HG03095 (cell line): ENCODE results near the gene CNOT1.

Experiments used
- ATAC-seq: cut with Tn5 transposase; IDR thresholded peaks from one replicate; pipeline ENCODE4 v1.9.1; 2021; ENCODE audit warnings: moderate library complexity; ENCODE audit not compliant: unreplicated experiment

Gene CNOT1

DNA sequence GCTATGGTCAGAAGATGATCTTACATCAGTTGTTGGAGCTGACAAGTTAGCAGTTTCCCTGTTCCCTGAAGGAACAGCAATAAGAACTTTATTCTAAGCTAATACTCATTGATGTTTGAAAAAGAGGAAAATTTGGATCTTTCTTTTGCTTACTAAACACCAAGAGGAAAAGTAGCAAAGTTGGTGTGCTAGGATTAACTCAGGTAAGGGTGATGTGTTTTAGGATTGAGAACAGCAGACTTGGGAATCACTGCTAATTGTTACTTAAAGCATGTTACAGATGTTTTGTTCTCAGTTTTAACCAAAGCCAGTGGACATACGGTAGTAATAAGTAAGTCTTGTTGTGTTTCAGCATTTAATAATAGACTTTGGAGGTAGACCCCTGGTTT, 110.7 kb downstream of the CNOT1 start:
- ATAC-seq: no peak

DNA sequence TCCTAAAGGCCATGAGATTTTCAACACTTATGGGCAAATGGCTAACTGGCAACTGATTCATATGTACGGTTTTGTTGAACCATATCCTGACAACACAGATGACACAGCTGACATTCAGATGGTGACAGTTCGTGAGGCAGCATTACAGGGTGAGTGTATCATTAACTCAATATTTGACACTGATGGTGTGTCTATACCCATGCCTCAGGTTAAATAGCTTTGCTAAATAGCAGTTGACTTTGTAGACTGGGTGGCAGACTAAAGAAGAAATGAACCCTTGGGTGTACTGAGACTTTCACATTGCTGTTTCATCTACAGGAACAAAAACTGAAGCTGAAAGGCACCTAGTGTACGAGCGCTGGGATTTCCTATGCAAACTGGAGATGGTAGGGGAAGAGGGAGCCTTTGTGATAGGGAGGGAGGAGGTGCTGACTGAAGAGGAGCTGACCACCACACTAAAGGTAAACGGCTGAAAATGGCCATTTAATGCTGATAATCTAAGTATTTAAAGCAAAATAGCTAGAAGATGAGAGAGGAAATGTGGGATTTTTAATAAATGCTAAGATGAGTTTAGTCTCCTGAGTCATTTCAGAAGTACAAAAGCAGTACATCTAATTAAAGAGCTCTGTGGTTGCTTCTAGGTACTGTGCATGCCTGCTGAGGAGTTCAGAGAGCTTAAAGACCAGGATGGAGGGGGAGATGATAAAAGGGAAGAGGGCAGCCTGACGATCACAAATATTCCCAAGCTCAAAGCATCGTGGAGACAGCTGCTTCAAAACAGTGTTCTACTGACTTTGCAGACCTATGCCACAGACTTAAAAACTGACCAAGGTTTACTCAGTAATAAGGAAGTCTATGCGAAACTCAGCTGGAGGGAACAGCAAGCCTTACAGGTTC, 111.3 kb downstream of the CNOT1 start:
- peak; percentile 39 for ATAC-seq

DNA sequence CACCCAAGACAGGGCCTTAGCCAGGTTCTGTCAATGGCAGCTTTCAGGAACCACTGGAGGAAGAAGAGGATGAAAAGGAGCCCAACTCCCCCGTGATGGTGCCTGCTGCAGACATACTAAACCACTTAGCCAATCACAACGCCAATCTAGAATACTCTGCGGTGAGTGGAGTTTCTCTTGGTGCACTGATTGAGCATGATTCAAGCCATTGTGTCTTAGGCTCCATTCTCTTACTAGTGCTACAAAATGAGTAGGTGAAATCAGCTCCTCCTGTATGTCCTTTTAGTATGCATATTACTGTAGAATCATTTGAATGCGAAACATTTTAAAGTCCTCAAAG, 112.9 kb downstream of the CNOT1 start:
- ATAC-seq: no peak

DNA sequence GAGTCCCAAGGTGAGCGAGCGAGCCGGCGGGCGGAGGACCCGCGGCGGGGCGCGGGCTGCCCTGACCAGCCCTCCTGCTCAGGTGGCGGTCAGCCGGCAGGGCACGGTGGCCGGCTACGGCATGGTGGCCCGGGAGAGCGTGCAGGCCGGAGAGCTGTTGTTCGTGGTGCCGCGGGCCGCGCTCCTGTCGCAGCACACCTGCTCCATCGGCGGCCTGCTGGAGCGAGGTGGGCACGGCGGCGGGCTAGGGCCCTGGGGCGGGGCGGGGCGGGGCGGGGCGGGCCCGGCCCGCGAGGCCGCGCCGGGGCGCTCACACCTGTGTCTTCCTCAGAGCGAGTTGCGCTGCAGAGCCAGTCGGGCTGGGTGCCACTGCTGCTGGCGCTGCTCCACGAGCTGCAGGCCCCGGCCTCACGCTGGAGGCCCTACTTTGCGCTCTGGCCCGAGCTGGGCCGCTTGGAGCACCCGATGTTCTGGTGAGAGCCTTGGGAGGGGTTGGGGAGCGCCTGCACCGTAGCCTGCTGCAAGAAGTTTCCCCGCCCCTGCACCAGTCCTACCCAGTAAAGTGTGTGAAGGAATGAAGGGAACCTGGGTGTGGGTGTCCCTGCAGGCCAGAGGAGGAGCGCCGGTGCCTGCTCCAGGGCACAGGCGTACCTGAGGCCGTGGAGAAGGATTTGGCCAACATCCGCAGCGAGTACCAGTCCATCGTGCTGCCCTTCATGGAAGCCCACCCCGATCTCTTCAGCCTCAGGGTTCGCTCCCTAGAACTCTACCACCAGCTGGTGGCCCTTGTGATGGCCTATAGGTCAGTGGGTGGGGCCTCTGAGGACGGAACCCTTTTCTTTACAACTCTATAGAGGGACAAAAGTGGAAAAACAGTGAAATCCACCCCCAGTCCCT, 113.5 kb downstream of the CNOT1 start:
- peak; percentile 38 for ATAC-seq

DNA sequence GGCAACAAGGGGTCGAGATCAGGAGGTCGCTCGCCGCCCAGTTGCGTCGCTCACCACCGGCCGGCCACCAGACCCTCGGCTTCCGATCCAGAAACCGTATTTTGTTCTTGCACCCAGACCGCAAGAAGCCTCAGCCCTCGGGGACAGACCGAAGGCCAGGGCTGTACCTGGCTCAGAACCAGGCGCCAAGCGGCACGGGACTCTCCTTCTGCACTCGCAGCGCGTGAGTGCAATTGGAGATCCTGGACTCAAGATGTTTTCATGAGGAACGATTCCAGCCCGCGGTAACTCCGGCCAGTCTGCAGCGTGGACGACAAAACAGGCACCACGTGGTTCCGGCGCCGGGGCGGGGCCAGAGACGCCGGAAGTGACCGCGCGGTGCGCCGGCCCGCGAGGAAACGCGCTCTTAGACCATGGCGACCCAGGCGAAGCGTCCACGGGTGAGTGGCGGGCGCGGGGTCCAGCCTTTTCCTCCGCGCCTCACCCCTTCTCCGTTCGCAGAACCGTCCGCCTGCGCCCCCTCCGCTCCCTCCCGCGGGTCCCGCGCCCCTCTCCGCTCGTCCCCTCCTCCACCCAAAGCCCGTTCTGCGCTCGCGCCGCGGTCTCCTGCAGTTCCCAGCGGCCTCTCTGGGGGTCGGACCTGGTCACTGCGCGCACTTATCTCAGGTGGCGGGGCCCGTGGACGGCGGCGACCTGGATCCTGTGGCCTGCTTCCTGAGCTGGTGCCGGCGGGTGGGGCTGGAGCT, 114.3 kb downstream of the CNOT1 start, which contains the start of gene SETD6:
SETD6 (plus strand) TSS at position 393 of the 746 bp plus-strand sequence; CDS start at position 414, 21 bp downstream.
- peak; percentile 72 for ATAC-seq

DNA sequence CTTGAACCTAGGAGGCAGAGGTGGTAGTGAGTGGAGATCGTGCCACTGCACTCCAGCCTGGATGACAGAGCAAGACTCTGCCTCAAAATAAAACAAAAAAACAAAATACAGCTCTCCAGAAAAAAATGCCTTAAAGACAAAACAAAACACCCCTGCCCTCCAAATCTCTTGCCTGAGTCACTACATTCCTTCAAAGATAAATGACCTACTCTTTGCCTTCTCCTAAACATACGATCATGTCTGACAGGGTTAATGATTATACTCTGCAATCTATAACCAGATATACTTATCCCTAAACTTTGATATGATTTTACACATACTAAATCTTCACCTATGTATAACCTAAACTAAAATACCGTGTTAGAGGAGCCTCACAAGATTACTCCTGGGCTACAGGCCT, 115.8 kb downstream of the CNOT1 start:
- ATAC-seq: no peak

DNA sequence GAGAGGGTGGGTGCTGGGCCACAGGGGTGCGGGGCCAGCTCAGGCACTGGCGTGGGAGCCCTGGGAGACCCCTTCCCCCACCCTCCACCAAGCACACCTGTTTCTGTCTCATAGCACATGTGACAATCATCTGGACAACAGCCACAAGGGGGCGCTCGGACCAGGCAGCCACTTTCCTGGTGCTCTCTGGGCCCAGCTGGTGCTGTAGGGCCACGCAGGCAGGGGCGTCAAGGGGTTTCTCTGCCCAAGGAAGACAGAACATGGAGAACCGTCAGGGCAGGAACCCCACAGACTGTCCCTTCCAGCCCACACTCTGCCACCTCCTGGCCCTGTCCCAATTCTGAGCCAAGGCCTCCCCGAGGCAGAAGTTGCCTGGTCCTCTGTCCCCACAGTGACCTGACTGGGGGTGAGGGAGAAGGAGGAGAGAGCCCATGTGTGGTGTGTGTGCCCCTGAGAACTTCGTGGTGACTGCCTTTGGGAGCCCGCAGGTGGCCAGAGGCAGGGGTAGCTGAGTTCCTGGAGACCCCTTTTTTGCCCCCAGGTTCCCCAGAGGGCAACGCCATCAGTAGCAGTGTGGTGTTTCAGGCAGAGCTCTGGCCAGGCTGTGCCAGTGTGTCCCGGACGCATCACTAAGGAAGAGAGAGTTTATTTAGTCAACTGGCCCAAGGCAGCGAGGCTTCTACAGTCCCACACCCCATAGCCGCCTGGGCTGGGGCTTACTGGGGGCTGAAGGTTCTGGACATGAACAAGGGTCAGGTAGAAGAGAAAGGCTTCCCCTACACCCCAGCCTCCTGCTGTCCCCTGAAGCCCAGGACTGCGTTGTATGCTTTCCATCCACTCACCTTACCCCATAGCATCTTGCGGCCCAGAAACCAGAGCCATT, 117.5 kb downstream of the CNOT1 start:
- no peak for ATAC-seq

DNA sequence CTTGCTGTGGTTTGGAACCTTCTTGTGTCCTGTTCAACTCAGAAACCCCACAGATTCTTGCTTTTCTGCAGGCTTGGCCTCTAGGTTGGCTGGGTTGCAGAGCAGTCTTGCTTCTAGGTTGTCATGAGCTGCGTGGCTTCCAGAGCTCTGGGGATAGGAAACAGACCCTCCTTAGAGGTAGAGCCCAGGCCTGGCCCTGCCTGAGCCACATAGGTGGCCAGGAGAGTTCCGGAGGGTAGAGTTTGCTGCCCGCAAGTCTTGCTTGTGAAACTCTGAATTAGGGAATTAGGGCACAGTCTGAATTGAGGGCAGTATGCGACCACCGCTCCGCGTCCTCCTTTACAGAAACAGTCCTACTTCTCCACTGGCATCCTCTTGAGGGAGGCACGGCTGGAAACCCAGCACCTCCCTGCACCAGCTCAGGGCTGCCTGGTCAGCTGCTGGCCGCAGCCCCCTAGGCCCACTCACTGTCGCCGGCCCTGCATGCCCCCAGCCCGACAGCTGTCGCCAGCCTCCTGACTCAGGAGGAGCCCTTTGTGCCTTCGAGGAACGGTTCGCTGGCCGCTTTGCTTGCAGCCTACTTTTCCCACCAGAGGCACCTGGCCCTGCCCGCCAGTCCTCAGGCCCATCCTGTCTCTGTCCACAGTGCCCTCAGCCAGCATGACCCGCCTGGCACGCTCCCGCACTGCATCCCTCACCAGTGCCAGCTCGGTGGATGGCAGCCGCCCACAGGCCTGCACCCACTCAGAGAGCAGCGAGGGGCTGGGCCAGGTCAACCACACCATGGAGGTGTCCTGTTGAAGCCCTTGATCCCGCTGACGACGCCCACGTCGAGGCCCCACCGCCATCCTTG, 118.6 kb downstream of the CNOT1 start:
- ATAC-seq: no peak

DNA sequence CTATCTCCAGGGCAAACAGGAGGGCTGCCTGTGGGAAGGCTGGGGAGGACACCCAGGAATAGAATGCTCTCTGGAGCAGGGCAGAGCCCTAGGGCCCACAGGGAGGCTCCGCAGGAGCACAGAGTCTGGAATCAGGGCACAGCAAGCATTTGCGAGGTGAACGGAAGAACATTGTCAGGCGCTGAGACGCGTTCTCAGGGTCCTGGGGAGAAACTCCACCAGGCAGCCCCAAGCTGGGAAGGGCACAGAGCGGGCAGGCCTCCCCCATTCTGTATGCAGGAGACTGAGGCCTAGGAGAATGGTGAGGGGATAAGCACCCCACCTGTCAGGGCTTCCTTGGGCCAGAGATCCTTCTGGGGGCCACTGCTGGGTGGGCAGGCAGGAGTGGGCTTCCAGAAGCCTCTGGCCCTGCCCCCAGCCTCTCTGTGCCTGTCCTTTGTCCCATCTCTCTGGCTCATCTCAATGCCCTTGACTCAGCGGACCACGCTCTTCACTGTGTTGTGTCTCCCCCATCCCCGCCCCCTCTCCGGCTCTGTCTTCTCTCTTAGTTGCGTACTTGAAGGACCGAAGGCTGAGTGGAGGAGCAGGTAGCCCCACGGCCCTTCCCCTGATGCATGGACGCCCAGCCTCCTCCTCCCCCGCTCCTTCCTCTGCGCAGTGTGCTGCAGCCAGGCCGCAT, 119.4 kb downstream of the CNOT1 start:
- ATAC-seq: no peak

DNA sequence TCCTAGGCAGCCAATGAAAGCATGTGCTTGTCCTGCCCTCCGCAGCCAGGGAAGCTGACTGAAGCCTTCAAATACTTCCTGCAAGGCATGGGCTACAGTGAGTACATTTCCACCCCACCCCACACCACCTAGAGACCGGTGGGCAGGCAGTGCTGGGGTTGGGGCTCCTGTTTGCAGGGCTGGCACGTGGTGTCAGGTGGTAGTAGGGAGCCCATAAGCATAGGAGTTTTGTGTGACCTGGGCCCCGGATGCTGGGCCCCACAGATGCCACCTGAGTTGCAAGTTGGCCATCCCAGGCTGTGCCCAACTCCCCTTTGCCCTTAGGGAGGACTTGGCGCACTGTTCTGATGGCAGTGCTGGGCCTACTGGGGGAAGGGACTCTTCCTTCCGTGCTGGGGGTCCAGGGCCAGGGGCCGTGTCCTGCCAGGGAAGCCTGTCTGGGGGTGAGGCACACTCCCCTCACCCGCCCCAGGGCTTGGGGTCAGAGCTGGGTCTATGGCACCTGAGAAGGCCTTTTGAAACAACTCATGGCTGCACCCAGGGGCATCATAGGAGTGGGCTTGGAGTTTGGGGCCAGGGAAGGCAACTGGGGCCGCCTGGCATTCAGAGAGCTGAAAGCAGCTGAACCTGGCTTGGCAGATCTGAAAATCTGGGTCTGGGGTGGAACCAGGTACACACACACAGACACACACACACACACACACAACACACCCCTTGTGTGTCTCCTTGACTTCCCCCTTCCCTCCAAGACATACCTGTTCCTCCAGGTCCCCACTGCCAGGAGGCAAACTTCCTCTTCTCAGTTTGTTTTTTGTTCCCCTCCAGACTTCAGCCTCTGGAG, 120.2 kb downstream of the CNOT1 start:
- ATAC-seq: no peak

DNA sequence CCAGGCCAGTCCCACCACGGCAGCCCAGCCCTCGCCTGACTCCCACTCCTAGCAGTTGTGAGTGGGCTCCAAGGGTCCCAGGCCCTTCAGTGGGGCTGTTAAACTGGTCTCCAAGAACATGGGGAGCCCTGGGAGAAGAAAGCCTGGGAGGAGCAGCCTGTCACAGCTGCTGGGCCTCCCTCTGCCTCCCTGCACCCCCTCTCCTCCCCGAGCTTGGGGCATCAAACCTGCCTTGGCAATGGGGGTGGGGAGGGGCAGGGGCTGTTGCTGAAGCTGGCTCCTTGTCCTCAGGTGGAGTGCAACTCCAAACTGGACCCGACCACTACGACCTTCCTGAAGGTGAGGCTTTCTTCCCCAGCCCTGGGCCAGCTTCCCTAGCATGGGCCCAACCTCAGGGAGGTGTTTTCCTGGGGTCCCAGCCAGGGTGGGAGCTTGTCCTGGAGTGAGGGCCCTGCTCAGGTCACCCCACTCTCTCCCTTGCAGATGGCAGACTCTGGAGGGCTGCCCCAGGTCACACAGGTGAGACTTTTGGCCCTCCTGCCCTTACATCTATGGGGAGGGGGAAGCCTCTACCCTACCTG, 120.9 kb downstream of the CNOT1 start:
- ATAC-seq: no peak

DNA sequence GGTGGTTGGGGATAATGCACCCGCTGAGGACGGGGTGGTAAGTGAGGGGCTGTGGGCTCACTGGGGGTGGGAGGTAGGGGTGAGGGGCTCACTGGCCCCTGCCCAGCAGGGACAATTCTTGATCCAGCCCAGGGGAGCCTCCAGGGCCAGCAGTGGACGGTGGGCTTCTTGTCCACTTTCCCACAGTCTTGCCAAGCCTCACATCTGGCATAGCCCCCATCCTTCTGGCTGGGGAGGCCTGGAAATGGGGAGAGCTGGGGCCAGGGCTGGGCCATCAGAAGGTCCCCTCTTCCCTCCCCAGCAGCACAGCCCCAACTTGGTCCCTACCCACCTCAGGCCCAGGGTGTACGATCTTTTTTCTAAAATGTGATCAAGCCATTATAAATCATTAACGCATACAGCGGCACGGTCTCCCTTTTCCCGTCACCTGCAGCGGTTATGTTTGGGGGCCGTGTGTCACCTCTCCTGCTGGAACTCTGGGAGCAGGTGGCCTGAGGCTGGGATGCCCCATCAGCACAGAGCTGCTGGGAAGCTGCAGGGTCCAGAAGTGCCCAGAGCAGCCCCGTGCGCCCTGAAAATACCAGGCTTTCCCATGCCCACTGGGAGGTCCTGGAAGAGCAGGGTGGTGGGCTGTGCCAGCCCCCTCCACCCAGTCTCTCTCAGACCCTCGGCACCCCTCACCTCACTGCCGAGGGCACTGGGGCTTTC, 121.5 kb downstream of the CNOT1 start:
- ATAC-seq: no peak

DNA sequence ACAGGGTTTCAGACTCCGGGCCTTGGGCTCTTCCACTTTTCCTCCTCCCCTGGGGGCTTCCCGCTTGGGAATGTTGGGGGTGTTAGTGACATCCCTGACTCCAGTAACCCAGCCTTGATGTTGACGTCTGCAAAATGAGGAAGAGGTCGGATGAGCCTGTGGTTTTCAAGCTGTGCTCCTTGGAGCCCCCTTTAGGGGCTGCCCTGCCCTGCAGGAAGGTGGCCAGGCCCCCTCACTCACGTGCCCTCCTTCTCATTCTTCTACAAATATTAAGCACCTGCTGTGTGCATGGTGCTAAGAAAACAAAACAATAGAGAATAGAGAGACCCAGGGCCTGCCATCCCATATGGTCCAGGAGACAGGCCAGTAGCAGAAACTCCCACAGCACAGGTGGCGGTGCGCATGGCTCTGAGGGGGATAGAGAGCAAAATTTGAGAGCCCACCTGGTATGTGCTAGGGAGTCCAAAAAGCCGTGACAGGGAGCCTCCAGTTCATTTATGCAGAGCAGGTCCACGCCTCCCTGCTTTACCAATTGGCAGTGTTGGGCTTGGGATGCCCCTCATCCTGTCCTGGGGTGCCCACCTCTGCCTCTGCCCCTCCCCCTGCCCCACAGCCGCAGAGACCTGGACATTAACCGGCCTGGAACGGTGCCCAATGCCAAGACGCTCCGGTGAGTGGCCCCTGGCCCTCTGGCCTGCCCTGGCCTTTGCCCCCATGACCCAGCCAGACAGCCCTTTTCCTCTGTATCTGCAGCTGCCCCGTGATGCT, 122.2 kb downstream of the CNOT1 start:
- no peak for ATAC-seq

DNA sequence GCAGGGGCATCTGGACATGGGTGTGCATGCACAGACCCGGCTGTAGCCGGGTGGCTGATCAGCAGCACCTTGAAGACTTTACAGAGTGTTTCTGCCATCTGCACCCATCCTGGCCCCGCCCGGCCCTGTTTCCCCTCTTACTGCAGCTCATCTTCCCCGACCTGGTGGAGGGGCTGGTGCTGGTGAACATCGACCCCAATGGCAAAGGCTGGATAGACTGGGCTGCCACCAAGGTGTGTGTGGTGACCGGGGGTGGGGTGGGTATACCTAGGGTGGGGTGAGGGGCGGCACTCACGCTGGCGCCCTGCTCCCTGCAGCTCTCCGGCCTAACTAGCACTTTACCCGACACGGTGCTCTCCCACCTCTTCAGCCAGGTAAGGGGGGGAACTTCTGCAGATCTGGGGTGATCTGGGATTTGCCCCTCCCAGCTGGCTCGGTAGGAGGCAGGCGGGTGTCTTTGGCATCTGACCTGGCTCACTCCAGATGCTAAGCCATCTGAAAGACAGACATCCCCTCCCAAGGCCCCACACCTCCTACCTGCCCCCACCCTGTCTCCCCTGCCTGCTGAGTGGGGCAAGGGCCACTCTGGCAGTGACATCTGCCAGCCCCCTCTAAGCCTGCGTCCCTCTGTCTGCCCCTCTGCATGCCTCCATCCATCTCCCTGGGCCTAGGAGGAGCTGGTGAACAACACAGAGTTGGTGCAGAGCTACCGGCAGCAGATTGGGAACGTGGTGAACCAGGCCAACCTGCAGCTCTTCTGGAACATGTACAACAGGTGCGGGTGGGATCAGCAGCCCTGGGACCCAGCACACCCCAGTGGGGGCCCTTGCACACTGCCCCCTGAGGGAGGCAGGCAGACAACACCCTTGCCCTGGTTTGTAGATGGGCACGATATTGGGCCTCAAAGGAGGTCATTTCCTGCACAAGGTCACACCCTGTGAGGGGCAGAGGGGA, 123.1 kb downstream of the CNOT1 start:
- ATAC-seq: no peak
